ENCODE results near the gene PRKD2. TPM values are rescaled to one million over a fixed set of nuclear protein-coding genes. Genes with fewer than 3 reads are reported as not detected.

PRKD2 gene
- total and polyA plus RNA-seq, 2 experiments from 2014 or later = 15.6 to 37.9 TPM

GRCh38 chr19:46691104-46691503 lies 25.8 kb downstream of the PRKD2 start:
- Histone ChIP-seq H3K9me3 (ENCODE audit: low read depth) (no peaks in the 10 kb centered on the region), H3K27ac (no peak overlapping the region), H3K79me2 (no peaks in the 10 kb centered on the region), H2AFZ (no peak overlapping the region), H3K27me3 (no peaks in the 10 kb centered on the region), H3K4me2 (no peak overlapping the region), H3K36me3 (replicated peaks; ENCODE audit: insufficient read depth, low read depth) (peaks cover 3% of the 10 kb centered on the region), H3K9me2 (replicated peaks; ENCODE audit: insufficient read depth) (no peaks in the 10 kb centered on the region), H3K4me3 (no peak overlapping the region), H3K4me1 (ENCODE audit: insufficient read depth) (no peaks in the 10 kb centered on the region), H4K20me1 (ENCODE audit: insufficient read depth, poor library complexity, severe bottlenecking) (no peaks in the 10 kb centered on the region)
- 88% methylated on average over 2 of the region's 2 CpGs for WGBS (ENCODE audit: low lambda C conversion rate, missing lambda C conversion rate)
- no peak for TF ChIP-seq EZH2phosphoT487 (IDR thresholded peaks at IDR 0.05; ENCODE audit: low read depth, severe bottlenecking, unreplicated experiment)
- TF ChIP-seq CTCF (IDR thresholded peaks at IDR 0.05; ENCODE audit: poor library complexity) = no peak
- TF ChIP-seq EZH2 (IDR thresholded peaks at IDR 0.05; ENCODE audit: borderline replicate concordance) = no peak
- DNase-seq (ENCODE audit: low spot score) = no peak

GRCh38 chr19:46689358-46689757 lies 27.6 kb downstream of the PRKD2 start:
- Histone ChIP-seq H3K27me3 (no peaks in the 10 kb centered on the region), H3K36me3 (replicated peaks; ENCODE audit: insufficient read depth, low read depth) (peaks cover 3% of the 10 kb centered on the region), H2AFZ (no peak overlapping the region), H3K9me3 (ENCODE audit: low read depth) (no peaks in the 10 kb centered on the region), H3K4me3 (no peak overlapping the region), H3K27ac (no peak overlapping the region), H3K4me2 (no peak overlapping the region), H3K79me2 (no peaks in the 10 kb centered on the region), H3K9me2 (replicated peaks; ENCODE audit: insufficient read depth) (no peaks in the 10 kb centered on the region), H4K20me1 (ENCODE audit: insufficient read depth, poor library complexity, severe bottlenecking) (no peaks in the 10 kb centered on the region), H3K4me1 (ENCODE audit: insufficient read depth) (no peaks in the 10 kb centered on the region)
- TF ChIP-seq EZH2phosphoT487 (IDR thresholded peaks at IDR 0.05; ENCODE audit: low read depth, severe bottlenecking, unreplicated experiment) (no peak), CTCF (IDR thresholded peaks at IDR 0.05; ENCODE audit: poor library complexity) (no peak), EZH2 (IDR thresholded peaks at IDR 0.05; ENCODE audit: borderline replicate concordance) (no peak)
- 97% methylated on average over 14 of the region's 14 CpGs for WGBS (ENCODE audit: low lambda C conversion rate, missing lambda C conversion rate)
- DNase-seq (ENCODE audit: low spot score) = no peak

- no peak overlapping the region for H3K27ac ChIP-seq
- DNase-seq (ENCODE audit: low spot score) = no peak
- no peak overlapping the region for H3K4me3 ChIP-seq
- WGBS (ENCODE audit: low lambda C conversion rate, missing lambda C conversion rate) = 96% methylated on average over 6 of the region's 6 CpGs
- H3K4me1 ChIP-seq (ENCODE audit: insufficient read depth) = no peaks in the 10 kb centered on the region
- H3K27me3 ChIP-seq = no peaks in the 10 kb centered on the region
- peaks cover 3% of the 10 kb centered on the region for H3K36me3 ChIP-seq (replicated peaks; ENCODE audit: insufficient read depth, low read depth)
- H3K9me2 ChIP-seq (replicated peaks; ENCODE audit: insufficient read depth) = no peaks in the 10 kb centered on the region
- no peaks in the 10 kb centered on the region for H4K20me1 ChIP-seq (ENCODE audit: insufficient read depth, poor library complexity, severe bottlenecking)
- no peak for TF ChIP-seq EZH2phosphoT487 (IDR thresholded peaks at IDR 0.05; ENCODE audit: low read depth, severe bottlenecking, unreplicated experiment)
- no peak overlapping the region for H2AFZ ChIP-seq
- H3K4me2 ChIP-seq = no peak overlapping the region
- H3K9me3 ChIP-seq (ENCODE audit: low read depth) = no peaks in the 10 kb centered on the region
- H3K79me2 ChIP-seq = no peaks in the 10 kb centered on the region
These were observed 29.3 kb downstream of the PRKD2 start for GRCh38 chr19:46687438-46688145.

GRCh38 chr19:46685189-46685588 lies 31.7 kb downstream of the PRKD2 start:
- no peak overlapping the region for H3K4me3 ChIP-seq
- DNase-seq (ENCODE audit: low spot score) = no peak
- H3K9me3 ChIP-seq (ENCODE audit: low read depth) = no peaks in the 10 kb centered on the region
- H3K27ac ChIP-seq = no peak overlapping the region
- no peaks in the 10 kb centered on the region for H3K36me3 ChIP-seq (replicated peaks; ENCODE audit: insufficient read depth, low read depth)
- H3K4me2 ChIP-seq = no peak overlapping the region
- no peak for TF ChIP-seq EZH2 (IDR thresholded peaks at IDR 0.05; ENCODE audit: borderline replicate concordance)
- H3K4me1 ChIP-seq (ENCODE audit: insufficient read depth) = no peaks in the 10 kb centered on the region
- H2AFZ ChIP-seq = no peak overlapping the region
- H3K79me2 ChIP-seq = no peaks in the 10 kb centered on the region
- H3K9me2 ChIP-seq (replicated peaks; ENCODE audit: insufficient read depth) = no peaks in the 10 kb centered on the region
- H3K27me3 ChIP-seq = no peaks in the 10 kb centered on the region
- 79% methylated on average over 2 of the region's 3 CpGs for WGBS (ENCODE audit: low lambda C conversion rate, missing lambda C conversion rate)
- no peaks in the 10 kb centered on the region for H4K20me1 ChIP-seq (ENCODE audit: insufficient read depth, poor library complexity, severe bottlenecking)
